Measurements from ENCODE around the gene VTN. TPM values are rescaled to one million over a fixed set of nuclear protein-coding genes. Genes with fewer than 3 reads are reported as not detected.

VTN gene
- total and polyA plus RNA-seq, 3 donors from 2014 or later: 6.5 to 57.9 (median 9.7) TPM

DNA sequence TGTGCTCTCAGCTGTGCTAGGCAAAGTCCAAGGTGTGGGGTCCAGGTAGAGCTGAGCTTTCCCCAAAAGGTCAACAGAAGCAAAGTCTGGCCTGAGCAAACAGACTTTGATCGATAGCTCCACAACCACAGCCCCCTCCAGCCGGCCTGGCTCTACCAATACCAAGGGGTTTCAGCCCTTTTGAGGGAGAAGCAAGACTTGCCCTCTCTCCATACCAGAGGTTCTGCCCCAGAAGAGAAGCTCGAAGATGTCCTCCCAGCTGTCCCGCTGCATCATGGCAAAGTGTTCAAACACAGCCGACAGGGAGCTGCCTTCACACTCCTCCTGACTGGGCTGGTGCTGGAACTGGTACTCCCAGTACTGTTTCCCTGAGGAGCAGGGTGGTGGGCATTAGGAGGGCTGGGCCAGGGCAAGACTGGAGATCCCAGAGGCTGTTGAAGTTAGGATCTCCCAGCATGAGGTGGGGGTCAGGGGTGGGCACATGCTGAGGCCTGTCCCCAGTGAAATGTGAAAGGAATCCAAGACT, 1.7 kb downstream of the VTN start:
- DNase-seq: no peak
- Histone ChIP-seq H3K36me3 (ENCODE audit: low read depth, missing control alignments) (no peaks in the 10 kb centered on the region), H3K9me3 (no peaks in the 10 kb centered on the region), H3K27me3 (no peaks in the 10 kb centered on the region), H3K4me1 (peaks cover 27% of the 10 kb centered on the region), H3K27ac (no peak overlapping the region), H3K4me3 (no peak overlapping the region)
- no peak for TF ChIP-seq POLR2A (IDR thresholded peaks at IDR 0.05)
- WGBS, 2 donors: 80 to 86% methylated on average over 1 to 5 of the region's 5 CpGs
- intact Hi-C loops (cut with DNase I; ENCODE audit: low total_unique reads): no loop called here

DNA sequence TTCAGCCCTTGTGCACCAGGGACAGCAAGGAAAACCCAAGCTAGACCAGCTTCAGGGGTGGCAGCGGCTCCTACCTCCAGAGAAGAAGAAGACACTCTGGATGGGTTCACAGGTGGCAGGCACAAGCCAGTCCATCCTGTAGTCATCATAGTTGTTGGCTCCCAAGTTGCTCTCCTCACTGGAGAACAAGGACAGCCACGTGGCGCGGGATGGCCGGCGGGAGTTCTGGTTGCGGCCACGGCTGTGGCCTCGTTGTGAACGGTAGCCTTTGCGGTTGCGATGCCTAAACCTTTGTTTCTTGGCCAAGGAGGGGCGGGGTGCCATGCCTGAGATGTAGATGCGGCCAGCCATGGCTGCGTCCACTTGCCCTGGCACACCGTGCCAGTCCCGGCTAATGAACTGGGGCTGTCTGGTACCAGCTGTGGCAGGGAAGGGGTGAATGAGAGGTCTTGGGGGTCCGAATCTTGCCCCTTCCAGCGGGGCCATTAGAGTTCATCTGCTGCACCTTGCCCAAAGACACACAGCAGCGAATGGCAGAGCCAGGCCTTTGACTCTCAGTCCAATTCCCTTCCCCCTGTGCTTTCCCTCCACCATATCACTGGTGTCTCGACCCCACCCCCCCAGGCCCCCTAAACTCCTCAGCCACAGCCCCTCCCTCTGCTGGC, 2.3 kb downstream of the VTN start:
- Histone ChIP-seq H3K4me3 (no peak overlapping the region), H3K4me1 (peaks cover 21% of the 10 kb centered on the region), H3K27ac (no peak overlapping the region), H3K9me3 (no peaks in the 10 kb centered on the region), H3K36me3 (ENCODE audit: low read depth, missing control alignments) (no peaks in the 10 kb centered on the region), H3K27me3 (no peaks in the 10 kb centered on the region)
- 91 to 94% methylated on average over 9 to 21 of the region's 21 CpGs for WGBS, 2 donors
- intact Hi-C loops (cut with DNase I; ENCODE audit: low total_unique reads): no loop called here
- TF ChIP-seq, protein P1, sequence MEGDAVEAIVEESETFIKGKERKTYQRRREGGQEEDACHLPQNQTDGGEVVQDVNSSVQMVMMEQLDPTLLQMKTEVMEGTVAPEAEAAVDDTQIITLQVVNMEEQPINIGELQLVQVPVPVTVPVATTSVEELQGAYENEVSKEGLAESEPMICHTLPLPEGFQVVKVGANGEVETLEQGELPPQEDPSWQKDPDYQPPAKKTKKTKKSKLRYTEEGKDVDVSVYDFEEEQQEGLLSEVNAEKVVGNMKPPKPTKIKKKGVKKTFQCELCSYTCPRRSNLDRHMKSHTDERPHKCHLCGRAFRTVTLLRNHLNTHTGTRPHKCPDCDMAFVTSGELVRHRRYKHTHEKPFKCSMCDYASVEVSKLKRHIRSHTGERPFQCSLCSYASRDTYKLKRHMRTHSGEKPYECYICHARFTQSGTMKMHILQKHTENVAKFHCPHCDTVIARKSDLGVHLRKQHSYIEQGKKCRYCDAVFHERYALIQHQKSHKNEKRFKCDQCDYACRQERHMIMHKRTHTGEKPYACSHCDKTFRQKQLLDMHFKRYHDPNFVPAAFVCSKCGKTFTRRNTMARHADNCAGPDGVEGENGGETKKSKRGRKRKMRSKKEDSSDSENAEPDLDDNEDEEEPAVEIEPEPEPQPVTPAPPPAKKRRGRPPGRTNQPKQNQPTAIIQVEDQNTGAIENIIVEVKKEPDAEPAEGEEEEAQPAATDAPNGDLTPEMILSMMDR (IDR thresholded peaks at IDR 0.05): no peak
- no peak for TF ChIP-seq POLR2A (IDR thresholded peaks at IDR 0.05)
- DNase-seq: no peak

DNA sequence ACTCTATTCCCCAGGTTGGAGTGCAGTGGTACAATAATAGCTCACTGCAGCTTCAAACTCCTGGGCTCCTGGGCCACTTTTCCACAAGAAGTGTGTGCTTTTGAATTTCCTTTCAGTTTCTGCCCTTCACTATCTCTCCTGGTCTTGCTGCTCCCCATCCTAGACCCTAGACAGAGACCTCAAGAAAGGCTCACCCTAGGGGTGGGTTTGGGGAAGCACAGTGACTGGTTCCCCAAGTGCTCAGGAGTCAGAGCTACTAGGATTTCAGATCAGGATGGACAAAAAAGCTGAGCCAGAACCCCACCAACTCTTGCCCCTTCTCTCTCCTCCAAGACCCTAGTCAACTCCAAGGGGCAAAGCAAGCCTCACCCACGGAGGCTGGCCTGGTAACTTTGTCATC, 3.5 kb downstream of the VTN start:
- H3K27ac ChIP-seq: no peak overlapping the region
- intact Hi-C loops (cut with DNase I; ENCODE audit: low total_unique reads): no loop called here
- H3K4me3 ChIP-seq: no peak overlapping the region
- H3K27me3 ChIP-seq: no peaks in the 10 kb centered on the region
- WGBS, 2 donors: 43 to 83% methylated on average over 1 of the region's 1 CpG
- H3K9me3 ChIP-seq: no peaks in the 10 kb centered on the region
- DNase-seq: no peak
- TF ChIP-seq, protein P1 (IDR thresholded peaks at IDR 0.05): no peak
- TF ChIP-seq POLR2A (IDR thresholded peaks at IDR 0.05): no peak
- H3K4me1 ChIP-seq: peaks cover 15% of the 10 kb centered on the region
- no peaks in the 10 kb centered on the region for H3K36me3 ChIP-seq (ENCODE audit: low read depth, missing control alignments)

DNA sequence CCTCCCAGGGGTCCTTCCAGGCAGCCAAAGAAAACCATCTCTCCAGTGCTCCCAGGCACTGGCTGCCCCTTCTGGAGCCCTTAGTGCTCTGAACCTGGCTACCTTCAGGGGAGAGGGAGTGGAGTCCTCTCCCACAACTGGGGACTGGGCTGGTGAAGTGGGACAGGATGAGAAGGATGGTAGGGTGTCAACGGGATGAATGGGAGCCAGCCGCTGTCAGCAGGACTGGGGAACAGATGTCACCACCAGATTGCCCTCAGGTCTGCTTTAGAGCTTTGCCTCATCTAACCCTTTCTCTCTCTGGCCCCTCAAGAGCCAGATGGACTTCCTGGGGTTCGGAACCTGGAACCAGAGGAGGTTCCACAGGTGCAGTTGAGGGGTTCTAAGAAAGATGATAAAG, 4.6 kb downstream of the VTN start:
- WGBS, 2 donors: 90 to 91% methylated on average over 3 of the region's 3 CpGs
- Histone ChIP-seq H3K36me3 (ENCODE audit: low read depth, missing control alignments) (no peaks in the 10 kb centered on the region), H3K4me1 (peaks cover 7% of the 10 kb centered on the region), H3K27me3 (no peaks in the 10 kb centered on the region), H3K27ac (no peak overlapping the region), H3K9me3 (no peaks in the 10 kb centered on the region), H3K4me3 (no peak overlapping the region)
- DNase-seq: no peak
- TF ChIP-seq, protein P1 (IDR thresholded peaks at IDR 0.05): no peak
- no peak for TF ChIP-seq POLR2A (IDR thresholded peaks at IDR 0.05)
- intact Hi-C loops (cut with DNase I; ENCODE audit: low total_unique reads): no loop called here

DNA sequence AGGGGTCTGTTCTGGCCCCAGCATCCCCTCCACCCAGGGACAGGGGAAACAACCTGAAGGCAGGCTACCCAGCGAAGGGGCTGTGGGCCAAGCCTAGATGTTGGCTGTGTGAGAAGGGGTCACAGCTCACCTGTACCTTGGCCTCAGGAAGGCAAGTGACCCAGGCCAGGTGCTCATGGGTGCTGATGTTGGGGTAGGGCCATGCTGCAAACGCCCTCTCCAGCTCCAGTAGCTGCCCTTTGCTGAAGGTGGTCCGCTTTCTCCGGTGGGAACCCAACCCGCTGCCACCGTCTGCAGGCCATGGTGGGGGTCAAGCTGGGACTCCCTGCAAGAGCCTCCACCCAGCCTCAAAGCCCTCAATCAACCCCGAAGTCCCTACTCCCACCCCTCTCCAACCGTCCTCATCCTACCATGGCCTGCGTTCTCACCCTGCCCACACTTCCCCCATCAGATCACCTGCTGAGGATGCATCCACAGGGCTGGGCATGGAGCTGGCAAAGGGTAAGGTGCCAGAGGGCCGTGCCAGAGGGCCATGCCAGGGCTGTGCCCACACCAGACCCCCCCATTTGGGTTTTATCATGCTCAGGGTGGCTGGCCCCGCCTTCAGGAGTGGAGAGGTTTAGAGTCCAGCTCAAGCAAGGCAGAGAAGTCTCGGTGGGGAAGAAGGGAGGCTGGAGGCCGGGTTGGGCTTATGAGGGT, 5.3 kb downstream of the VTN start, which contains the start of gene SEBOX:
Gene SEBOX, minus strand, starts transcription at position 535 of the 699 bp plus-strand sequence. Its CDS starts 48 bp downstream, at position 487.
- DNase-seq: no peak
- no peak within 1 kb of the TSS for H3K4me3 ChIP-seq
- no peaks in the 10 kb centered on the region for H3K9me3 ChIP-seq
- peaks cover under 1% of the 10 kb centered on the region for H3K4me1 ChIP-seq
- H3K36me3 ChIP-seq (ENCODE audit: low read depth, missing control alignments): no peaks in the 10 kb centered on the region
- 89 to 91% methylated on average over 6 to 13 of the region's 13 CpGs for WGBS, 2 donors
- TF ChIP-seq POLR2A (IDR thresholded peaks at IDR 0.05): no peak
- TF ChIP-seq, protein P1 (IDR thresholded peaks at IDR 0.05): no peak
- intact Hi-C loops (cut with DNase I; ENCODE audit: low total_unique reads): no loop called here
- H3K27ac ChIP-seq: no peak within 1 kb of the TSS
- H3K27me3 ChIP-seq: no peaks in the 10 kb centered on the region
